Measurements from ENCODE around the gene TXNDC8.

- no peak for TF ChIP-seq POLR2A (IDR thresholded peaks at IDR 0.05)
- TF ChIP-seq CTCF (IDR thresholded peaks at IDR 0.05): no peak
- no peak for TF ChIP-seq POLR2AphosphoS5 (IDR thresholded peaks at IDR 0.05)
These were observed 9.9 kb downstream of the TXNDC8 start for GRCh38 chr9:110327716-110328115.
